Spinal cord (tissue), 10 donors: ENCODE results near the gene HOXA7. TPM values are rescaled to one million over a fixed set of nuclear protein-coding genes. Genes with fewer than 3 reads are reported as not detected.

Experiments used
- DNase-seq, 6 donors: peaks; one replicate each; pipeline versions ENCODE4 v3.0.0 to v3.0.0-alpha.2; 2013 to 2015; ENCODE audit warnings: low spot score in 6 of 6, low read depth in 4 of 6
- H3K27ac ChIP-seq: one replicate; pipeline ENCODE4 v1.5.1; 2013; ENCODE audit warnings: low read depth, low read length, control low read depth
- H3K27me3 ChIP-seq: one replicate; pipeline ENCODE4 v1.6.1; 2013; ENCODE audit warnings: low read length; ENCODE audit not compliant: control insufficient read depth, insufficient read depth
- H3K36me3 ChIP-seq: one replicate; pipeline ENCODE4 v1.6.1; 2013; ENCODE audit warnings: low read length; ENCODE audit not compliant: control insufficient read depth, insufficient read depth
- H3K4me1 ChIP-seq: one replicate; pipeline ENCODE4 v1.6.1; 2013; ENCODE audit warnings: low read length; ENCODE audit not compliant: control insufficient read depth, insufficient read depth
- H3K4me3 ChIP-seq: one replicate; pipeline ENCODE4 v1.5.1; 2013; ENCODE audit warnings: low read depth, low read length, control low read depth
- H3K9me3 ChIP-seq: one replicate; pipeline ENCODE4 v1.6.1; 2013; ENCODE audit warnings: low read length; ENCODE audit not compliant: control insufficient read depth, insufficient read depth
- WGBS: methylation state at CpG from one replicate; pipeline ENCODE4 v1.1.5; 2013; ENCODE audit warnings: missing lambda C conversion rate; ENCODE audit not compliant: insufficient coverage; 5-methylcytosine and 5-hydroxymethylcytosine counted together
- polyA plus RNA-seq, 2 donors: library from polyadenylated mRNA; unstranded; fragments of 120-200 nt; gene quantifications; one replicate each; pipeline ENCODE4 v1.2.1, GENCODE V29; 2013; ENCODE audit not compliant: insufficient read length in 2 of 2
- total RNA-seq, 2 donors: library from RNA; depleted of rRNA in 1 of 2; stranded (reverse); fragments of 120-200 nt in 1 of 2; fragments of >200 nt in 1 of 2; gene quantifications; one replicate each; pipeline versions ENCODE4 v1.2.3 to v1.2.4, GENCODE V29; 2013 to 2014
- donor health status: healthy.

HOXA7 gene
- total and polyA plus RNA-seq, 4 donors: 9.6 to 111 (median 52.1) TPM

DNA sequence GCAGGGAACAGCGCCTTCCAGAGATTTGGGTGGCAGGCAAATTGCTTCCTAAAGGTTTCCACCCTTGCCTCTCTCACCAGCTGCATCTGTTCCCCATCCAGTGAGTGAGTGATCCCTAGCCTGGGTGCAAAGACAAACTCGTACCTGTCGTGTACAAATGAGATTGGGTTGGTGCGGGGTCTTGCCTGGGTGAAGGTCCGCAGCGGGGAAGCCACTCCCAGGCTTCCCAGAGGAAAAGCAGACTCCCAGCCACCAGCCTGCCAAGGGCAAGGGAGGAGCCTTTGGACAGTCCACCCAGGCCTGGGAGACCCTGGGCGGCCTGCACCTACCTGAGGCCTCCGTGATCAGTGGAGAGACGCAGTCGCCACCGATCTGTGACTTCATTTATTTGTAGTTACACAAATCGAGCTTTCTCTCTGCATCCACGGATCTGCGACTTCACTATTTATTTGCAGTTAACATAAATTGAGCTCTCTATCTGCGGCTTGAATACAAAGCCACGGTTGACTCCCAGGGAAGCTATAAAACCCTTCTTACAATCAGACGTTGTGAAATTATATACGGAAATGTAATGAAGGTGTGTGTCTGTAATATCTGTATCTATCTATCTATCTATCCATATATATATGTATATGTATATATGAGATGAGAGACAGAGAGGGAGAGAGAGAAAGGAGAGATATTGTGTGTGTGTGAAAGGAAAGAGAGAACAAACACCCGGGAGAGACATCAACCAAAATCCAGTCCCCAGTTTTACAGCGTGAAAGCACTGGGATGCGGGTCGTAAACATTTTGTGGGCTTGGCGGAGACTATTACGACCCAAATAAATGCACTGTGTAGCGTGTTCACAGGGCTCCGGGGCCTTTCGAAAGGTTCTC, 3.0 kb upstream of the HOXA7 start:
- Histone ChIP-seq H3K27me3 (peaks cover 17% of the 10 kb centered on the region), H3K9me3 (no peaks in the 10 kb centered on the region), H3K4me1 (peaks cover 67% of the 10 kb centered on the region), H3K4me3 (peak overlapping the region; percentile 74), H3K36me3 (peaks cover 25% of the 10 kb centered on the region), H3K27ac (peak overlapping the region; percentile 99)
- peak in 1 of 6 donors; percentile 83 for DNase-seq
- 37% methylated on average over 19 of the region's 27 CpGs for WGBS

DNA sequence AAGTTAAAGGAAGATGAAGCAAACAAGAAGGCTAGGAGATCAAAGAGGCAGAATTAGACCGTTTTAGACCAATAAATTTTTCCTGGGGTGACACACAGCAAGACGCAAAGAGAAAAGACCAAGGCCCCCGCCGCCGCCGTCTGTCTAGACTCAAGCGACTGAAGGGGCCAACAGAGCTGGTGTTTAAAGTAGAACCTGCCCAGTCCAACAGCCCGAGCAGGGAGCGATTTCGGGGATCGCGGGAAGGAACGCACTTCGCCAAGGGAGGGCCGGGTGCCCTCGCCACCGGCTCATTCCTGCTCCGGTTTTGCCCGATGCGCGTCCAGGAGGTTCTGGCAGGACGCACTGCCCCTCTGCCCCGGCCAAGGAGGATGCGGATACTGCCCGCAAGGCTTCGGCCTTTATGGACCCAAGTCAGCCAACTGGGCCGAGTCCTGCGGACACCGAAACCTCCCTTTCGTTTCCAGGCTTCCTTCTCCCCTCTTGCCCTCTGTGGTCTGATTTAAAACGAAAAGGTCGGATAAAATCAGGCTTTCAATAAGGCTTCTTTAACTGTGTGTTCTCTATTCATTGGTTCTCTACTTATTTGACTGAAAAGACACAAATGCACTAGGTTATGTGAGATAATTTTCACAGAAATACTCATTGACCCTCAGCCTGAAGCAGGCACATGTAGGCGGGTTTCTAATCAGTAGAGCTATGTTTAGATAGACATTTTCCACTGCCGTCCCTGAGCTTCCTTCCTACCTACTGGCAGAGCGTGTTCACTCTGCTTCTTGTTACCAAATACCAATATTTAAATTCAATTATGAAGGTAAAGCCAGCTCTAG, 2.2 kb upstream of the HOXA7 start:
- Histone ChIP-seq H3K36me3 (peaks cover 21% of the 10 kb centered on the region), H3K27me3 (peaks cover 15% of the 10 kb centered on the region), H3K27ac (peak overlapping the region; percentile 99), H3K4me1 (peaks cover 67% of the 10 kb centered on the region), H3K4me3 (peak overlapping the region; percentile 74), H3K9me3 (no peaks in the 10 kb centered on the region)
- DNase-seq: peak in 1 of 6 donors; percentile 72
- WGBS: 25% methylated on average over 28 of the region's 35 CpGs

DNA sequence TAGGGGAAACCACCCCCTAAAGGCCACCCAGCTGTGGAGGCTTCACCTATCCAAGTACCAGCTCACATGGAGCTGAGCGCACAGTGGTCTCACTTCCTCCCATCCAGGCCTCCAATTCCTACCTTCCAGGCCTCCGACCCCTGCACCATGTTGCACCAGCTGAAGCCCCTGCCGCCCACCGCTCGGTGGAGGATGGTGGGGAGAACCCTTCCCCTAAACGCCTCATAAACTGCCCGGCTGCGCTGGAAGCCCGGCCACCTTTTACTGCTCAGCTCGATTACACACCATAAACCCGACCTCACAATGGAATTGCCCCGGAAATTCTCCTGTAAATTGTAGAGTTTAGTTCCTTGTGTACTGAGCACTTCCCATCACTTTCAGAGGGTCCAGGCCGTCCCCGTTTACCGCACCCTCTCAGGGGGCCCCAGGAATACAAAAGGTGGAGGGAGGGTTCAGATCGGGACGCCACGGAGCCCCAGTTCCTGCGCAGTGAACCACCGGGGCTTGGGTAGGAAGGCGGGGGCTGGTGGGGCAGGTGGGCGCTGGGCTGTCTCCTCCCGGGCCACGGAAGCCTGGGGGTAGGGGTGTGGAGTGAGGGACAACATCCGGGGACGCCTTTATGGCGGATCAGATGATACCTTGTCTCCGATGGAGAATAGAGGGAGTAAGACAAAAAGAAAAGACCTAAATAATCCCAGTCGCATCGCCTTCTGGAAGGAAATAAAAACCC, 1.4 kb upstream of the HOXA7 start:
- Histone ChIP-seq H3K36me3 (peaks cover 17% of the 10 kb centered on the region), H3K4me3 (peak overlapping the region; percentile 74), H3K4me1 (peaks cover 74% of the 10 kb centered on the region), H3K27ac (peak overlapping the region; percentile 99), H3K9me3 (no peaks in the 10 kb centered on the region), H3K27me3 (peaks cover 11% of the 10 kb centered on the region)
- peak in 1 of 6 donors; percentile 54 for DNase-seq
- WGBS: 31% methylated on average over 13 of the region's 30 CpGs

DNA sequence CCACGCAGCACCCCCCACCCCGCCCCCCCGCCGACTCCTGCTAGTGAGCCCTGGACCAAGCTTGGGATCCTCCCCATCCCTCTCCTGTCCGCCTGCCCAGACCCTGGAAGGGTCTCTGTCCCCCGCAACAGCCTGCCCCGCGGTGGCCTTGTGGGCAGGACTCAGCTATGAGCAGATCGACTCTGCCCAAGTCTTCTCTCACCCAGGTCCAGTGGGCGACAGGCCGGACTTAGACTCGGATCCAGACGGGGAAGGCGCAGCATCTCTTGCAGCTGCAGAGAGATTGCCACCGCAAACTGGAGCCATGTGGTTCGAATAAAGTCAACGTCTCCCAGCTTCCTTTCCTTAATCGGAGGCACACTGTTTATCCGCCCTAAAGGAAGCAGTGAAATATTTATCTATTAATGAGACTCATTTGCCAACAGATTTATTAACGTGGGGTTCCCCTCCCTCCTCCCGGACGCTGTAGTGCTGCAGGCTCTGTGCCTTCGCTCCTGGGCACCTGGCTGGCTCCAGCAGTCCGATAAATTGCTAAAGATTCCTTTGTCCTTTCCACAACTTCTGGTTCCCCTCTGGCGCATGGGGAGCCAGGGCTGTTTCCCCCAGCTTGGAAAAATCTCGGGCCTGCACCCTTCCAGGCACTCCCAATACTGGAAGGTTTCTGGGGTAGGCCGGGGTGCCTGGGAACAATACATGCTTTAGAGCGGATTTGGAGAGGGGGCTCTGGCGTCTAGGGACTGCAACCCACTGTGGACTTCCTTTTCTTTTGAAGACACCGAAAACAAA, 634 bp upstream of the HOXA7 start:
- peaks cover 11% of the 10 kb centered on the region for H3K27me3 ChIP-seq
- peak overlapping the region; percentile 99 for H3K27ac ChIP-seq
- H3K4me3 ChIP-seq: peak overlapping the region; percentile 74

DNA sequence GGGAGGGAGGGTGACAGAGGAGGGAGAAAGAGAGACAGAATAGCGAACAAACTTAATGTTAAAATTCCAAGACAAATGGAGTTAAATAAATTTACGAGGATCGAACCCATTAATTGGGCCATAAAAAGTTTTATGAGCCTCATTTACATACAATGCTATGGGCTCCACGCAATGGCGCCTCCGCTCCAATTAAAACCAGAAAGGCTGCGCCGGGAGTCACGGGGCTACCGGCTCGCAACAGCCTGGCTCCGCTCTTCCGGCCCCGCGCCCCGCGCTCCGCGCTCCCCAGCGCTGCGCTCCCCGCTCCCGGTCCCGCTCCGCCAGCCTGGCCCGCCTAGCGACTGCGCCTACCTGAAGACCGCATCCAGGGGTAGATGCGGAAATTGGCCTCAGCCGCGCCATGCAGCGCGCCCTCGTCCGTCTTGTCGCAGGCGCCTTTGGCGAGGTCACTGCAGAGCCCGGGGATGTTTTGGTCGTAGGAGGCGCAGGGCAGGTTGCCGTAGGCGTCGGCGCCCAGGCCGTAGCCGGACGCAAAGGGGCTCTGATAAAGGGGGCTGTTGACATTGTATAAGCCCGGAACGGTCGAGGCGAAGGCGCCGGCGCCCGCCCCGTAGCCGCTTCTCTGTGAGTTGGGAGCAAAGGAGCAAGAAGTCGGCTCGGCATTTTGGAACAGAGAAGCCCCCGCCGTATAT, 513 bp downstream of the HOXA7 start:
- H3K27me3 ChIP-seq: peaks cover 11% of the 10 kb centered on the region
- WGBS: under 1% methylated on average over 60 of the region's 63 CpGs
- H3K4me3 ChIP-seq: peak overlapping the region; percentile 74
- H3K9me3 ChIP-seq: no peaks in the 10 kb centered on the region
- H3K36me3 ChIP-seq: peaks cover 12% of the 10 kb centered on the region
- peak overlapping the region; percentile 99 for H3K27ac ChIP-seq
- peak in 1 of 6 donors; percentile 78 for DNase-seq
- peaks cover 82% of the 10 kb centered on the region for H3K4me1 ChIP-seq

More for the DNA sequence above, 634 bp upstream of the HOXA7 start:
- Histone ChIP-seq H3K9me3 (no peaks in the 10 kb centered on the region), H3K4me1 (peaks cover 80% of the 10 kb centered on the region), H3K36me3 (peaks cover 17% of the 10 kb centered on the region)
- 11% methylated on average over 17 of the region's 30 CpGs for WGBS
- peak in 1 of 6 donors; percentile 78 for DNase-seq

DNA sequence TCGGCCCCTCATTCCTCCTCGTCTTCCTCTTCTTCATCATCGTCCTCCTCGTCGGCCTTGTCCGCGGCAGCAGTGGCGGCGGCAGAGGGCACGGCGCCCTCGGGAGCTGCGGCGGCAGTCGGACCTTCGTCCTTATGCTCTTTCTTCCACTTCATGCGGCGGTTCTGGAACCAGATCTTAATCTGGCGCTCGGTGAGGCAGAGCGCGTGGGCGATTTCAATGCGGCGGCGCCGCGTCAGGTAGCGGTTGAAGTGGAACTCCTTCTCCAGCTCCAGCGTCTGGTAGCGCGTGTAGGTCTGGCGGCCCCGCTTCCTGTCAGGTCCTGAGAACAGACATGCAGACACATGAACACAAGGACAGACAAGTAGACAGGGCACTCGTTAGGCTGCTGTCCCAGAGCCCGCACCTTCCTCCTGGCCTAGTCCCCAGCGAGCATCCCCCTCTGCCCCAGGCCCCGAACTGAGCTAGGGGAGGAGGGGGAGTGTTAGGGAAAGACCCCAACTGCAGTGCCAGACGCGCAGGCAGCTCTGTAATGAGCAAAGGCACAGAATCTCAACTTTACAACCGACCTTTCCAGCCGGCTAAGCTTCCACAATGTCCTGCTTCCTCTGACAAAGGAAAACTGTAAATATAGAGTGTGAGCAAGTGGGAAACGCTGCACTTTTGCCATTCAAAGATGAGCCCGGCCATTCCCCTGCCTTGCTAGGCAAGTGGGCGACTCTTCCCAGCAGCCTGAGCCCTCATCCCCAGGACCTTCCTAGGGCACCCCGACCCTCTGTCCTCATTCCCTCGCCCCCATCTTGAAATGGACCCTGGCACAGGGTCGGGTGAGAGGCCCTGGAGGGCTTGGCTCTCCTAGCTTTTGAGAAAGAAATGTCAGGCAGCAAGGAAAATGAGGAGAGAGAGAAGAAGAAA, 1.3 kb downstream of the HOXA7 start:
- Histone ChIP-seq H3K4me1 (peaks cover 80% of the 10 kb centered on the region), H3K27me3 (peaks cover 11% of the 10 kb centered on the region), H3K4me3 (peak overlapping the region; percentile 74), H3K9me3 (no peaks in the 10 kb centered on the region), H3K36me3 (peaks cover 12% of the 10 kb centered on the region), H3K27ac (peak overlapping the region; percentile 99)
- DNase-seq: peak in 1 of 6 donors; percentile 70
- whole genome bisulfite sequencing: 11% methylated on average over 39 of the region's 48 CpGs

DNA sequence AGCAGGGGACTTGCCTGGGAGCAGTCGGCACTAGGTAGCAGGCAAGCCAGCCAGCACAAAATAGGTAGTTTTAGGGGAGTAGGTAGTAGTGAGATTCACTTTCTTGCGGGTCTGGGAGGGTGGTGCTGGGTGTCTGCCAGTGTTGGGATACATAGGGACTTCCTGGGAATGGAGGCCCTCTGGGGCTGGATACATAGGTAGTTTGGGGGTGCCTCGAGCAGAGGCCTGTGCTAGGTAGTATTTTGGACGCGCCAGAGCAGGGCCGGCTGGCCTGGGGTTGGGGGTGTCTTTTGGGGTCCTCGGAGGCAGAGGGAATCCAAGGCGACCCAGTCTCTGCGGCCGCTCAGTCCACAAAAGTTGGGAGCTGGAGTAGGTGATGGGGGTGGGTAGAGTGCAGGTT, 2.1 kb downstream of the HOXA7 start:
- Histone ChIP-seq H3K36me3 (peaks cover 12% of the 10 kb centered on the region), H3K4me3 (peak overlapping the region; percentile 74), H3K9me3 (no peaks in the 10 kb centered on the region), H3K27me3 (peaks cover 8% of the 10 kb centered on the region), H3K27ac (peak overlapping the region; percentile 99), H3K4me1 (peaks cover 76% of the 10 kb centered on the region)
- WGBS: 40% methylated on average over 8 of the region's 10 CpGs
- DNase-seq: no peak

DNA sequence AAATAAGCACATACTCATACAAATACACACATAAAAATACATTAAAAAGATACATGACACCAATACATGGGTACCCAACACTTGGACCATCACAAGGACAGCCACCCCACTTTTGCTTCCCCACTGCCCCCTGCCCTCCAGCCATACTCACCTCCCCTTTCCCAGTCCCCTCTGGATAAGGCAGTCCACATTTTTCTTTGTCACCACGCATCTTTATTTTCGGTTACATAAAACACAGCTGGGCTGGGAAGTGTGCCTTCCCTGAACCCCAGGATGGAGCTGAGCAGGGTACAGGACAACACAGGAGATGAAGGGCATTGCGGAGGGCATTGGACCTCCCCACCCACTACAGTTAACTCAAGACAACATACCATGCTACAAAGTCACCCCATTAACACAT, 2.9 kb downstream of the HOXA7 start:
- WGBS: 43% methylated on average over 3 of the region's 3 CpGs
- H3K4me3 ChIP-seq: peak overlapping the region; percentile 91
- H3K4me1 ChIP-seq: peaks cover 76% of the 10 kb centered on the region
- no peak for DNase-seq
- H3K9me3 ChIP-seq: no peaks in the 10 kb centered on the region
- peak overlapping the region; percentile 99 for H3K27ac ChIP-seq
- H3K36me3 ChIP-seq: peaks cover 14% of the 10 kb centered on the region
- H3K27me3 ChIP-seq: peaks cover 5% of the 10 kb centered on the region
